ENCODE results near the gene DNAJC27. TPM values are rescaled to one million over a fixed set of nuclear protein-coding genes. Genes with fewer than 3 reads are reported as not detected.

Gene DNAJC27
- total RNA-seq, 6 donors from 2014 or later, result 4.4 to 16.8 (median 7.7) TPM

DNA sequence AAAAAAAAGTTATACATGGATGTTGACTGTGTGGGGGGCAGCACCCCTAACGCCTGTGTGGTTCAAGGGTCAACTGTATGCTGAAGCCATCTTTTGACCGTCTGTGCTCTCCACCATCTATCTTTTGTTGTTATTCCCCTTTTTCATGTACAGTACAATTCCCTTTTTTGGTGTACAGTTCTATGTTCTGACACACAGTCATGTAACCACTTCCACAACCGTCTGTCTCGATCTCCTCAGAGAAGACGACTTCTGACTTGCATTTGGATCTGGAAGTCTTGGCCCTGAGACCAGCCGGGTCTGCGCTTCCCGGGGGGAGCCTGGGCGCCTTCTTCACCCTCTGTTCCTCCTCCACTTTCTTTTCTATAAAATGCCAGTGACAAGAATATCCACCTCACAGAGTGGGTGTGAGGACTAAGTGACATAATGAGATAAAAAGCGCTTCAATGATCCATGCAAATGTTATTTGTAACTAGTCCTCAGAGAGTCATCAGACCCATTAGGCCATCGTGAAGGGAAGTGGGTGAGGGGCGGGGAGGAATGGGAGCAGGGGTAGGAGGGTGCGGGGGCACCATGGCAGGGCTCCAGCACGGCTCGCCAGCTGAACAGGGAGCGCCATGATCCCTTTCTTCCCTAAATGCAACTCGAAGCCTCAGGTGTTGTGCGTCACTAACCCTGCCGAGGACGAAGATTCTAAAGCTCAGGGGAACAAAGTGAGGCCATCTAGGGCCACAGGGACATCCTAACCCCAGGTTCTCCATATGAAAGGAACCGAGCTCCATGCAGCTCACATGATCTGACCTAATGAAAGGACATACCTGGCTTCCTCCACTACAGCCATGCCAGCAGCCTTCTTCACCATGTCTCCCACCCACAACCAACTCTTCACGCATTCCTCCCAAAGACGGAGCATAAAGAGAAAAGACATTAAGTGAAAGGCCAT is 68.3 kb downstream of the DNAJC27 start:
- WGBS, 2 donors, result 85 to 87% methylated on average over 23 of the region's 23 CpGs
- Histone ChIP-seq H3K27me3 (no peaks in the 10 kb centered on the region), H3K9me3 (no peaks in the 10 kb centered on the region), H3K4me1 (peaks cover 0 to 3% (median 0%) of the 10 kb centered on the region in 4 donors), H3K27ac (no peak overlapping the region), H3K36me3 (no peaks in the 10 kb centered on the region), H3K4me3 (no peak overlapping the region)
- no peak for DNase-seq
- TF ChIP-seq POLR2A (IDR thresholded peaks at IDR 0.05), result no peak
- no peak for TF ChIP-seq EP300 (IDR thresholded peaks at IDR 0.05)
- TF ChIP-seq, protein P1, sequence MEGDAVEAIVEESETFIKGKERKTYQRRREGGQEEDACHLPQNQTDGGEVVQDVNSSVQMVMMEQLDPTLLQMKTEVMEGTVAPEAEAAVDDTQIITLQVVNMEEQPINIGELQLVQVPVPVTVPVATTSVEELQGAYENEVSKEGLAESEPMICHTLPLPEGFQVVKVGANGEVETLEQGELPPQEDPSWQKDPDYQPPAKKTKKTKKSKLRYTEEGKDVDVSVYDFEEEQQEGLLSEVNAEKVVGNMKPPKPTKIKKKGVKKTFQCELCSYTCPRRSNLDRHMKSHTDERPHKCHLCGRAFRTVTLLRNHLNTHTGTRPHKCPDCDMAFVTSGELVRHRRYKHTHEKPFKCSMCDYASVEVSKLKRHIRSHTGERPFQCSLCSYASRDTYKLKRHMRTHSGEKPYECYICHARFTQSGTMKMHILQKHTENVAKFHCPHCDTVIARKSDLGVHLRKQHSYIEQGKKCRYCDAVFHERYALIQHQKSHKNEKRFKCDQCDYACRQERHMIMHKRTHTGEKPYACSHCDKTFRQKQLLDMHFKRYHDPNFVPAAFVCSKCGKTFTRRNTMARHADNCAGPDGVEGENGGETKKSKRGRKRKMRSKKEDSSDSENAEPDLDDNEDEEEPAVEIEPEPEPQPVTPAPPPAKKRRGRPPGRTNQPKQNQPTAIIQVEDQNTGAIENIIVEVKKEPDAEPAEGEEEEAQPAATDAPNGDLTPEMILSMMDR (IDR thresholded peaks at IDR 0.05), result no peak
- TF ChIP-seq POLR2AphosphoS5 (IDR thresholded peaks at IDR 0.05), result no peak
- no peak for ATAC-seq (ENCODE audit: low FRiP score in 2 of 2)

DNA sequence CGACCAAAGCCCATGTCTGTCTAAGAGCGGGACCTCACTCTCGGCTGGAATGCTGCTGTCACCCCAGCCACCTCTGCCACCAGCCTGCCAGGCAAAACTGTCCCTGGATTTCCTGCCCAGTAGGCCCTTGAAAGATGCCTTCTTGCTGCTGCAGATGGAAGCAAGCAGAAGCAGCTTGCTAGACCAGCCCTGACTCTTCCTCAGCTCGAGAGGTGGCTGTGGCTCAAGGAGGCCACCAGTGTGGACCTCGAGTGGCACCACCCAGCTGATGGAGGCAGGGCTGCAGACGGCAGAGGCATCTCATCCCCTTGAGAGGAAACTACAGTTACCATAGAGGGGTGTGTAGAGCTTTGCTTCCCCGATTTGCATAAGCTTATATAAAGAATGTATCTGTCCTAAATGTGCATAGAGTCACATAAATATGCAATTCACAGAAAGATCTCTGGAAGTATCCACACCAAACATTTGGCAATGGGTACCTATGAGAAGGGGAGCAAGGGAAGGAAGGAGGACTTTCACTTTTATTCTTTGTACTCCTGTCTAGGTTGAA is 72.3 kb downstream of the DNAJC27 start:
- Histone ChIP-seq H3K9me3 (peaks cover 0 to 11% (median 9%) of the 10 kb centered on the region in 4 donors), H3K4me3 (no peak overlapping the region), H3K27me3 (no peaks in the 10 kb centered on the region), H3K36me3 (no peaks in the 10 kb centered on the region), H3K27ac (no peak overlapping the region), H3K4me1 (peaks cover 0 to 6% (median 0%) of the 10 kb centered on the region in 4 donors)
- DNase-seq (no peak), ATAC-seq (ENCODE audit: low FRiP score in 2 of 2) (no peak)
- no peak for TF ChIP-seq POLR2AphosphoS5 (IDR thresholded peaks at IDR 0.05)
- TF ChIP-seq, protein P1 (IDR thresholded peaks at IDR 0.05), result no peak
- TF ChIP-seq POLR2A (IDR thresholded peaks at IDR 0.05), result no peak
- no peak for TF ChIP-seq EP300 (IDR thresholded peaks at IDR 0.05)
- 83 to 94% methylated on average over 5 to 7 of the region's 7 CpGs for WGBS, 2 donors

DNA sequence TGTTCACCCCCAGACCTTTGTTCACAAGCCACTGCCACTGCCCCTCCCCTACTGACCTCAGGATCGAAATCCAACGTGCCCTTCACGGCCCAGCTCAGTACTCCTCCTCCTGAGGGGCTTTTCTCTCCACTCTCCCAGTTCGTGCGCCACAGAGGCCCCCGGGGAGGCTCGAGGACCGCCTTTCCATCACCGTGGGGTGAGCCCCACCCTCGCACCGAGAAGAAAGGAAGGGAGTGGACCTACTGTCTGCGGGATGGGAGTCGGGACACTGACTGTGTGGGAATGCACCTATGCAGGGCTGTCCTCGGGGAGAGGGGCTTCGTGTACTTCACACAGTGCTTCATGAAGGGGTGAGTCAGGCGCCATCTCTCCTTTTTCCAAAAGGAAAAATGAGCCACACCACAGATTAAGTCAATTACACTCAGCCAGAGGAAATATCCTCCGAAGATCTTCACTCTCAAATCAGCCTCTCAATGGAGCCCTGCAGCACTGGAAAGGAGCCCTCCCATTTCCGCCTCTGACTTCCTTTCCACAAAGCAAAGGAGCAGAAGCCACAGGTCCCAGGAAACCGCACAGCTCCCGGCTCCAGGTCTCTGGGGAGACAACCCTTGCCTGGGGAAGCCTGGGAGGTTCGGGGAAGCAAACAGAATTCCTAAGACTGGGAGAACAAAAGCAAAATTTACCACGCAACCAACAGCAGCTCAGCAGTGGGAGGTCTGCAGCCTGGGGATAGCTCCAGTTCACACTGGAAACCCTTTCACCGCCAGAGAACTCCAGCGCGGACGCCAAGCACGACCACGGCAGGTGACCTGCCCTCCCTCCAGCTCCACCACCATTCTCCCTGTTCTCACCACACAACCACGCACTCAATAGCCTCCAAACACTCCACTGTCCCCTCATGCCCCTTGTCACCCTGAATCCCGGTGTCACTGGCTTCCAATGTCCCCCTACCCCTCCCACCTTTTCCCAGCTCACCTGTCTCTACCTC is 73.3 kb downstream of the DNAJC27 start:
- WGBS, 2 donors, result 86 to 92% methylated on average over 26 to 30 of the region's 30 CpGs
- ATAC-seq (ENCODE audit: low FRiP score in 2 of 2), result peak in 1 of 2 donors; percentile 54
- Histone ChIP-seq H3K27ac (no peak overlapping the region), H3K4me3 (no peak overlapping the region), H3K36me3 (no peaks in the 10 kb centered on the region), H3K4me1 (peaks cover 0 to 6% (median 0%) of the 10 kb centered on the region in 4 donors), H3K27me3 (no peaks in the 10 kb centered on the region), H3K9me3 (peaks cover 0 to 14% (median 11%) of the 10 kb centered on the region in 4 donors)
- DNase-seq, result no peak
- TF ChIP-seq EP300 (IDR thresholded peaks at IDR 0.05), result no peak
- TF ChIP-seq, protein P1 (IDR thresholded peaks at IDR 0.05), result no peak
- TF ChIP-seq POLR2AphosphoS5 (IDR thresholded peaks at IDR 0.05), result no peak
- no peak for TF ChIP-seq POLR2A (IDR thresholded peaks at IDR 0.05)

DNA sequence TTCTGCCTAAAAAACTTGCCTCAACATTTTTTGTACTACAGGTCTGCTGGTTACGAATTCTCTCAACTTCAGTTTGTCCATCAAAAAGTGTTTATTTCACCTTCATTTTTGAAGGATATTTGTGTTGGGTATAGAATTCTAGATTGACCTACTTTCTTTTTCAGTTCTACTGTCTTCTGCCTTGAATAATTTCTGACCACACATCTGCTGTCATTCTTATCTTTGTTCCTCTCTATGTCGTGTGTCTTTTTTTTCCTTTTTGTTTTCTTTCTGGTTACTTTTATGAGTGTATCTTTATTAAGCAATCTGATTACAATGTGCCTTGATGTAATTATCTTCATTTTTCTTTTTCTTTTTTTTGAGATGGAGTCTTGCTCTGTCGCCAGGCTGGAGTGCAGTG is 77.0 kb downstream of the DNAJC27 start:
- ATAC-seq (ENCODE audit: low FRiP score in 2 of 2) (no peak), DNase-seq (no peak)
- no peak overlapping the region for H3K27ac ChIP-seq
- WGBS, 2 donors, result 94 to 98% methylated on average over 3 of the region's 3 CpGs
- H3K27me3 ChIP-seq, result no peaks in the 10 kb centered on the region
- H3K4me3 ChIP-seq, result no peak overlapping the region
- TF ChIP-seq EP300 (IDR thresholded peaks at IDR 0.05) (no peak), POLR2AphosphoS5 (IDR thresholded peaks at IDR 0.05) (no peak), POLR2A (IDR thresholded peaks at IDR 0.05) (no peak)
- TF ChIP-seq, protein P1 (IDR thresholded peaks at IDR 0.05), result no peak
- peaks cover 0 to 6% (median 0%) of the 10 kb centered on the region in 4 donors for H3K4me1 ChIP-seq
- peaks cover 0 to 14% (median 11%) of the 10 kb centered on the region in 4 donors for H3K9me3 ChIP-seq
- H3K36me3 ChIP-seq, result no peaks in the 10 kb centered on the region

Data from upper lobe of left lung (tissue), 6 donors.